Stimulated activated CD4-positive, alpha-beta T cell treated with anti-CD3 and anti-CD28 coated beads, Interleukin-1b, Interleukin-23, amount 100 ng/mL, for 24 hours (primary cell): Measurements from ENCODE around the gene TMEM181.
A peak's percentile ranks its signal among the peaks of the same experiment; 100 is the strongest.
"Not testable (repeated sequence)": the region's sequence is repeated elsewhere in the genome, so short reads cannot be mapped to it uniquely, and the experiment has no call there.

ENCODE experiments used
- DNase-seq, 4 experiments: peaks; one replicate each; pipeline ENCODE4 v3.0.0-alpha.2; 2020; ENCODE audit warnings: low read depth in 4 of 4, low spot score in 1 of 4

The TMEM181 gene

GRCh38 chr6:158559895-158560835 is at the start of gene TMEM181:
Gene TMEM181 (plus strand): TSS chr6:158560091. CDS start chr6:158560225, 134 bp downstream.
- DNase-seq = peak; percentile 70 to 81 (median 76)

GRCh38 chr6:158512809-158513208 is 47.1 kb upstream of the TMEM181 start:
- no peak for DNase-seq

GRCh38 chr6:158514176-158514575 is 45.7 kb upstream of the TMEM181 start:
- no peak for DNase-seq

- no peak for DNase-seq
These were observed 44.9 kb upstream of the TMEM181 start for GRCh38 chr6:158514991-158515390.

GRCh38 chr6:158516098-158516497 is 43.8 kb upstream of the TMEM181 start:
- no peak for DNase-seq

GRCh38 chr6:158517038-158517437 is 42.9 kb upstream of the TMEM181 start:
- no peak for DNase-seq

- DNase-seq = no peak
These were observed 42.3 kb upstream of the TMEM181 start for GRCh38 chr6:158517581-158517980.

- DNase-seq = peak in 2 of 4 experiments; percentile 30 to 34
These were observed 41.4 kb upstream of the TMEM181 start for GRCh38 chr6:158518191-158519127.

- no peak for DNase-seq
These were observed 40.6 kb upstream of the TMEM181 start for GRCh38 chr6:158519300-158519699.

- no peak for DNase-seq
These were observed 40.1 kb upstream of the TMEM181 start for GRCh38 chr6:158519761-158520160.

- DNase-seq = not testable (repeated sequence)
These were observed 38.9 kb upstream of the TMEM181 start for GRCh38 chr6:158520975-158521374.

- DNase-seq = no peak
These were observed 38.1 kb upstream of the TMEM181 start for GRCh38 chr6:158521759-158522158.

GRCh38 chr6:158522616-158523015 is 37.3 kb upstream of the TMEM181 start:
- no peak for DNase-seq

GRCh38 chr6:158524311-158524710 is 35.6 kb upstream of the TMEM181 start:
- DNase-seq = no peak

GRCh38 chr6:158527858-158528257 is 32.0 kb upstream of the TMEM181 start:
- not testable (repeated sequence) for DNase-seq

- no peak for DNase-seq
These were observed 31.1 kb upstream of the TMEM181 start for GRCh38 chr6:158528826-158529225.

- no peak for DNase-seq
These were observed 30.3 kb upstream of the TMEM181 start for GRCh38 chr6:158529629-158530028.

- DNase-seq = no peak
These were observed 28.3 kb upstream of the TMEM181 start for GRCh38 chr6:158531566-158531965.

- DNase-seq = no peak
These were observed 27.9 kb upstream of the TMEM181 start for GRCh38 chr6:158531970-158532369.

GRCh38 chr6:158536084-158536890 is 23.6 kb upstream of the TMEM181 start:
- peak; percentile 38 to 52 (median 41) for DNase-seq
